GM20000 (cell line): ENCODE measurements around the gene CNOT2.

Experiments used
- DNase-seq: peaks from one replicate; pipeline ENCODE4 v3.0.0; 2012; ENCODE audit warnings: low spot score
- CTCF ChIP-seq: IDR thresholded peaks from 2 replicates; pipeline ENCODE4 v1.5.1; 2012; ENCODE audit warnings: mild to moderate bottlenecking, control low read depth; ENCODE audit errors: extremely low read depth, missing control alignments

The CNOT2 gene

GRCh38 chr12:70242695-70243509 is at the start of gene CNOT2:
Gene CNOT2 (plus strand): TSS chr12:70243433. CDS start chr12:70278227, 34,794 bp downstream.
- no peak for TF ChIP-seq CTCF
- DNase-seq: peak; percentile 86

GRCh38 chr12:70194076-70194475 is 49.2 kb upstream of the CNOT2 start:
- no peak for TF ChIP-seq CTCF
- no peak for DNase-seq

GRCh38 chr12:70196811-70197281 is 46.4 kb upstream of the CNOT2 start:
- no peak for TF ChIP-seq CTCF
- DNase-seq: no peak

- TF ChIP-seq CTCF: no peak
- DNase-seq: no peak
Observed at GRCh38 chr12:70197345-70197744, 45.9 kb upstream of the CNOT2 start.

GRCh38 chr12:70213707-70214106 is 29.5 kb upstream of the CNOT2 start:
- no peak for DNase-seq
- no peak for TF ChIP-seq CTCF

- DNase-seq: no peak
- no peak for TF ChIP-seq CTCF
Observed at GRCh38 chr12:70214972-70215617, 28.1 kb upstream of the CNOT2 start.

- DNase-seq: no peak
- no peak for TF ChIP-seq CTCF
Observed at GRCh38 chr12:70217416-70217815, 25.8 kb upstream of the CNOT2 start.
